HL-60 (cell line): Measurements from ENCODE around the gene IL12B.

Experiments
- DNase-seq, 2 experiments: peaks; one replicate each; pipeline ENCODE4 v3.0.0-alpha.2; 2010 to 2020; ENCODE audit warnings: low read depth in 1 of 2, low spot score in 1 of 2
- H3K27ac ChIP-seq: fragments of 250-450 bp; sonication (Bioruptor Pico); replicated peaks from 2 replicates; pipeline ENCODE4 v1.5.1; 2020; ENCODE audit warnings: mild to moderate bottlenecking, moderate library complexity
- H3K27me3 ChIP-seq: fragments of 250-450 bp; sonication (Bioruptor Pico); 2 replicates; pipeline ENCODE4 v1.5.1; 2021; ENCODE audit warnings: mild to moderate bottlenecking, moderate library complexity; ENCODE audit not compliant: insufficient read depth, poor library complexity, severe bottlenecking
- H3K4me3 ChIP-seq: replicated peaks from 2 replicates; pipeline ENCODE4 v1.5.1; 2011; ENCODE audit warnings: mild to moderate bottlenecking, control low read depth, low read length; ENCODE audit not compliant: insufficient read depth
- GABPA ChIP-seq: IDR thresholded peaks from 2 replicates; pipeline ENCODE4 v1.6.1; 2012; ENCODE audit warnings: low read depth
- POLR2AphosphoS5 ChIP-seq: IDR thresholded peaks from 2 replicates; pipeline ENCODE4 v1.6.1; 2012; ENCODE audit warnings: low read depth
- SPI1 ChIP-seq: IDR thresholded peaks from 2 replicates; pipeline ENCODE4 v1.6.1; 2012; ENCODE audit warnings: low read depth, mild to moderate bottlenecking, borderline replicate concordance
- TF ChIP-seq, protein P1 (sequence below): IDR thresholded peaks from 2 replicates; pipeline ENCODE4 v1.6.1; 2012; ENCODE audit warnings: low read depth; ENCODE audit not compliant: insufficient replicate concordance
- TF ChIP-seq, protein P2 (sequence below): IDR thresholded peaks from one replicate; pipeline ENCODE4 v1.5.1; 2011; ENCODE audit warnings: low read length, control low read depth, inconsistent platforms; ENCODE audit not compliant: insufficient read depth

Gene IL12B

DNA sequence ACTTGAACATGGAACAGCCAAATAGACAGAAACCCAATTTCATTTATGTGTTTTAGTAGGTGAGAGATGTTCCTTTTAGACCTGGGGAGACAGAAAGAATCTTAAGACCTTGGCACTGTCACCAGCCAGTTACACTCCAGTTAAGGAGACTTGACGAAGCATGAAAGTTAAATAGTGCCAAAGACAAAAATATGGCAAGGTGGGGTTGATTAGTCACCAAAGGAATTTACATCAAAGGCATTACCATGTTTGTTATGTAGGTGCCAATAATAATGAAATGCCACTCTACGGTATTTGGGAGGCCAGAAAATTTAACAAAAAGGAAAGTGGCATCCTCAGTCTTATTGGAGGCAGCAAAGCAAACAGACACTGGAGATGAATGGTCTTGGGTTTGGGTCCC, 9.2 kb upstream of the IL12B start:
- TF ChIP-seq, protein P1, sequence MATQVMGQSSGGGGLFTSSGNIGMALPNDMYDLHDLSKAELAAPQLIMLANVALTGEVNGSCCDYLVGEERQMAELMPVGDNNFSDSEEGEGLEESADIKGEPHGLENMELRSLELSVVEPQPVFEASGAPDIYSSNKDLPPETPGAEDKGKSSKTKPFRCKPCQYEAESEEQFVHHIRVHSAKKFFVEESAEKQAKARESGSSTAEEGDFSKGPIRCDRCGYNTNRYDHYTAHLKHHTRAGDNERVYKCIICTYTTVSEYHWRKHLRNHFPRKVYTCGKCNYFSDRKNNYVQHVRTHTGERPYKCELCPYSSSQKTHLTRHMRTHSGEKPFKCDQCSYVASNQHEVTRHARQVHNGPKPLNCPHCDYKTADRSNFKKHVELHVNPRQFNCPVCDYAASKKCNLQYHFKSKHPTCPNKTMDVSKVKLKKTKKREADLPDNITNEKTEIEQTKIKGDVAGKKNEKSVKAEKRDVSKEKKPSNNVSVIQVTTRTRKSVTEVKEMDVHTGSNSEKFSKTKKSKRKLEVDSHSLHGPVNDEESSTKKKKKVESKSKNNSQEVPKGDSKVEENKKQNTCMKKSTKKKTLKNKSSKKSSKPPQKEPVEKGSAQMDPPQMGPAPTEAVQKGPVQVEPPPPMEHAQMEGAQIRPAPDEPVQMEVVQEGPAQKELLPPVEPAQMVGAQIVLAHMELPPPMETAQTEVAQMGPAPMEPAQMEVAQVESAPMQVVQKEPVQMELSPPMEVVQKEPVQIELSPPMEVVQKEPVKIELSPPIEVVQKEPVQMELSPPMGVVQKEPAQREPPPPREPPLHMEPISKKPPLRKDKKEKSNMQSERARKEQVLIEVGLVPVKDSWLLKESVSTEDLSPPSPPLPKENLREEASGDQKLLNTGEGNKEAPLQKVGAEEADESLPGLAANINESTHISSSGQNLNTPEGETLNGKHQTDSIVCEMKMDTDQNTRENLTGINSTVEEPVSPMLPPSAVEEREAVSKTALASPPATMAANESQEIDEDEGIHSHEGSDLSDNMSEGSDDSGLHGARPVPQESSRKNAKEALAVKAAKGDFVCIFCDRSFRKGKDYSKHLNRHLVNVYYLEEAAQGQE: no peak
- TF ChIP-seq GABPA (no peak), SPI1 (no peak), POLR2AphosphoS5 (no peak)
- TF ChIP-seq, protein P2, sequence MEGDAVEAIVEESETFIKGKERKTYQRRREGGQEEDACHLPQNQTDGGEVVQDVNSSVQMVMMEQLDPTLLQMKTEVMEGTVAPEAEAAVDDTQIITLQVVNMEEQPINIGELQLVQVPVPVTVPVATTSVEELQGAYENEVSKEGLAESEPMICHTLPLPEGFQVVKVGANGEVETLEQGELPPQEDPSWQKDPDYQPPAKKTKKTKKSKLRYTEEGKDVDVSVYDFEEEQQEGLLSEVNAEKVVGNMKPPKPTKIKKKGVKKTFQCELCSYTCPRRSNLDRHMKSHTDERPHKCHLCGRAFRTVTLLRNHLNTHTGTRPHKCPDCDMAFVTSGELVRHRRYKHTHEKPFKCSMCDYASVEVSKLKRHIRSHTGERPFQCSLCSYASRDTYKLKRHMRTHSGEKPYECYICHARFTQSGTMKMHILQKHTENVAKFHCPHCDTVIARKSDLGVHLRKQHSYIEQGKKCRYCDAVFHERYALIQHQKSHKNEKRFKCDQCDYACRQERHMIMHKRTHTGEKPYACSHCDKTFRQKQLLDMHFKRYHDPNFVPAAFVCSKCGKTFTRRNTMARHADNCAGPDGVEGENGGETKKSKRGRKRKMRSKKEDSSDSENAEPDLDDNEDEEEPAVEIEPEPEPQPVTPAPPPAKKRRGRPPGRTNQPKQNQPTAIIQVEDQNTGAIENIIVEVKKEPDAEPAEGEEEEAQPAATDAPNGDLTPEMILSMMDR: no peak
- H3K27ac ChIP-seq: no peak overlapping the region
- no peaks in the 10 kb centered on the region for H3K27me3 ChIP-seq
- no peak for DNase-seq
- no peak overlapping the region for H3K4me3 ChIP-seq

DNA sequence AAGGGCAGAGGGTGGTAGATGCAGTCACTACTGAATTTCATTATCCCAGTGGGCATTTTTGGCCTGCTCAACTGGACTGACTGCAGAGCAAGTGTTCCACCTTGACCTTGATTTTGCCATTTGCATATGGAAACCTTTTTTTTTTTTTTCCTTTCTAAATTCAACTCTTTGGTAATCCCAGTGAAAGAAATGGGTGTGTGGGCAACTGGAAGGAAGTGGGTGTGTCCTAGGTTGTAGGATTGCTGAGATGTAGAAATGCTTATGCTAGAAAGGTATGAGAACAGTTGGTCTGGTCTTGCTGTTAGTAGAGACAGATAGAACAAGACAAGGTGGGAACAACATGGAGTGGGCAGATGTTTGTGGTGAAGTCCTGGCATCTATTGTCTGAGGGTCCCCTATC, 7.8 kb upstream of the IL12B start:
- TF ChIP-seq POLR2AphosphoS5 (no peak), SPI1 (0 out of 2 replicates have a peak, but pooled peaks have one; percentile 17)
- no peak overlapping the region for H3K4me3 ChIP-seq

DNA sequence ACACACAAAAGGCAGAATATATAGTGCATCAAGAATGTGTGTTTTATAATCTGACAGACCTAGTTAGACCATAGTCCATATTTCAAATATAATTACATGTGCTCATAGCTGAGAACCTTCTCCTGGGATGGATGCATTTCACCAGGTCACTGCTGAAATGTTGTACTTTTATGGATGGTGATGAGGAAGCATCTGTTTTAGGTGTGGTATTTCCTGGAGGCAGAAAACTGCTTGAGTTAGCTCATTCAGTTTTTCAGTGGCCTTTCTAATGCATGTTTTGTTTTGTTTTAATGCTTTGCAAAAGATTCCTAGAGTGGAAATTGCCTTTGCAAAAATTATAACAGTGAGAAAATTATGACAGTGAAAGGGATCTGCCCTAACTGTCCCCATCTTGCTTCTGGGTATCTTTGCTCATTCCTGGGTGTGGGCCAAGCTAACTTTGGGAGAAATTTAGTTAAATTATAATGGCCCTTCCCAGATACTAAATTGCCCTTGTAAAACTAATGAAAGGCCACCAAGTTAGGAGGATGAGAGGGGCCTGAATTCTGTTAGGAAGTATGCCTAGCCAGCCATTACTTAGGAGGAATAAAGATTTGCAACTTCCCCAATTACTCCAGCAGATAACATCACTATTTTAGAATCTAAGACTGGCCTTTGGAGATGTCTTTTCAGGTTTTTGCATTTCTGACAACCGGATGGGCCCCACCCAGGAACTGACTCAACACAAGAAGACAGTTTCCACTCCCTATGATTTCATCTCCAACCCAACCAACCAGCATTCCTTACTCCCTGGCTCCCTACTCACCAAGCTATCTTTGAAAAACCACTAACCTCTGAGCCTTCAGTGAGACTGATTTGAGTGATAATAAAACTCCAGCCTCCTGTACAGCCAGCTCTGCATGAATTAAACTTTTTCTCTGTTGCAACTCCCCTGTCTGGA, 7.0 kb upstream of the IL12B start:
- DNase-seq: peak; percentile 55 to 69
- Histone ChIP-seq H3K27me3 (no peaks in the 10 kb centered on the region), H3K27ac (peak overlapping the region; percentile 13), H3K4me3 (no peak overlapping the region)
- TF ChIP-seq, protein P1: no peak
- TF ChIP-seq SPI1 (peak; percentile 38; the same call in 1 of the 2 replicates), POLR2AphosphoS5 (no peak), GABPA (no peak)

More for the DNA sequence above, 7.8 kb upstream of the IL12B start:
- Histone ChIP-seq H3K27me3 (no peaks in the 10 kb centered on the region), H3K27ac (peak overlapping the region; percentile 13)
- peak in 1 of 2 experiments; percentile 29 for DNase-seq

DNA sequence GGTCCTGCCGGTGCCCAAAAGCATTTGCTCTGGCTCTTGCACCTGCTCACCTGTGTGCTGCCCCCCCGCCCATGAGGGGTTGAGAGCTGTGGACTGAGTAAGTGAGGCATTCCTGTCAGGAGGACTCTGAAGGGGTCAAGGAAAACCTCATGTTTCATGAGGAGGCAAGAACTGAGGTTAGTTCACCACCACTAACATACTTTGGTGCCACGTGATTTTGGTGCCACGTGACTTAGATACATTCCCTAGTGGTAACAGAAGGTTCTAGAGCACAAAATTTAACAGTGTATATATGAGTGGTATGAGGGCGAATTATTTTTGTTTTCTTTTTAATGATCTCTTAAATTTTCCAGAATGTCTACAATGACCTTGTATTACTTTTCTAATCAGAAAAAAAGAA, 6.3 kb upstream of the IL12B start:
- DNase-seq: no peak
- Histone ChIP-seq H3K27me3 (no peaks in the 10 kb centered on the region), H3K27ac (no peak overlapping the region), H3K4me3 (no peak overlapping the region)
- TF ChIP-seq SPI1 (no peak), GABPA (no peak), POLR2AphosphoS5 (no peak)
- TF ChIP-seq, protein P2: no peak
- TF ChIP-seq, protein P1: no peak
